ENCODE results near the gene CADM1.

GRCh38 chr11:115379528-115379927, 124.7 kb downstream of the CADM1 start:
- TF ChIP-seq, protein P1, sequence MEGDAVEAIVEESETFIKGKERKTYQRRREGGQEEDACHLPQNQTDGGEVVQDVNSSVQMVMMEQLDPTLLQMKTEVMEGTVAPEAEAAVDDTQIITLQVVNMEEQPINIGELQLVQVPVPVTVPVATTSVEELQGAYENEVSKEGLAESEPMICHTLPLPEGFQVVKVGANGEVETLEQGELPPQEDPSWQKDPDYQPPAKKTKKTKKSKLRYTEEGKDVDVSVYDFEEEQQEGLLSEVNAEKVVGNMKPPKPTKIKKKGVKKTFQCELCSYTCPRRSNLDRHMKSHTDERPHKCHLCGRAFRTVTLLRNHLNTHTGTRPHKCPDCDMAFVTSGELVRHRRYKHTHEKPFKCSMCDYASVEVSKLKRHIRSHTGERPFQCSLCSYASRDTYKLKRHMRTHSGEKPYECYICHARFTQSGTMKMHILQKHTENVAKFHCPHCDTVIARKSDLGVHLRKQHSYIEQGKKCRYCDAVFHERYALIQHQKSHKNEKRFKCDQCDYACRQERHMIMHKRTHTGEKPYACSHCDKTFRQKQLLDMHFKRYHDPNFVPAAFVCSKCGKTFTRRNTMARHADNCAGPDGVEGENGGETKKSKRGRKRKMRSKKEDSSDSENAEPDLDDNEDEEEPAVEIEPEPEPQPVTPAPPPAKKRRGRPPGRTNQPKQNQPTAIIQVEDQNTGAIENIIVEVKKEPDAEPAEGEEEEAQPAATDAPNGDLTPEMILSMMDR (IDR thresholded peaks at IDR 0.05): no peak
- no peak for TF ChIP-seq POLR2A (IDR thresholded peaks at IDR 0.05)
- TF ChIP-seq EP300 (IDR thresholded peaks at IDR 0.05): no peak
